Measurements from ENCODE around the gene MDGA2.

The MDGA2 gene

GRCh38 chr14:47485421-47485820, 190.0 kb downstream of the MDGA2 start:
- no peak for DNase-seq (ENCODE audit: low spot score)

GRCh38 chr14:47483449-47483848, 192.0 kb downstream of the MDGA2 start:
- DNase-seq (ENCODE audit: low spot score), result no peak

GRCh38 chr14:47471075-47471474, 204.3 kb downstream of the MDGA2 start:
- no peak for DNase-seq (ENCODE audit: low spot score)

- DNase-seq (ENCODE audit: low spot score), result no peak
These were observed 208.5 kb downstream of the MDGA2 start for GRCh38 chr14:47466916-47467315.

- DNase-seq (ENCODE audit: low spot score), result no peak
These were observed 221.4 kb downstream of the MDGA2 start for GRCh38 chr14:47454025-47454424.

- DNase-seq (ENCODE audit: low spot score), result no peak
These were observed 228.3 kb downstream of the MDGA2 start for GRCh38 chr14:47447076-47447475.

- no peak for DNase-seq (ENCODE audit: low spot score)
These were observed 233.2 kb downstream of the MDGA2 start for GRCh38 chr14:47442211-47442610.

GRCh38 chr14:47439953-47440352, 235.5 kb downstream of the MDGA2 start:
- no peak for DNase-seq (ENCODE audit: low spot score)

GRCh38 chr14:47438650-47439140, 236.7 kb downstream of the MDGA2 start:
- DNase-seq (ENCODE audit: low spot score), result peak; percentile 71

GRCh38 chr14:47435331-47435965, 240.0 kb downstream of the MDGA2 start:
- no peak for DNase-seq (ENCODE audit: low spot score)

GRCh38 chr14:47427629-47428028, 247.8 kb downstream of the MDGA2 start:
- no peak for DNase-seq (ENCODE audit: low spot score)

- DNase-seq (ENCODE audit: low spot score), result no peak
These were observed 250.1 kb downstream of the MDGA2 start for GRCh38 chr14:47425302-47425701.

GRCh38 chr14:47422191-47422590, 253.2 kb downstream of the MDGA2 start:
- no peak for DNase-seq (ENCODE audit: low spot score)

- no peak for DNase-seq (ENCODE audit: low spot score)
These were observed 263.9 kb downstream of the MDGA2 start for GRCh38 chr14:47411523-47411922.

- no peak for DNase-seq (ENCODE audit: low spot score)
These were observed 283.1 kb downstream of the MDGA2 start for GRCh38 chr14:47392326-47392725.

GRCh38 chr14:47390831-47391504, 284.4 kb downstream of the MDGA2 start:
- no peak for DNase-seq (ENCODE audit: low spot score)

GRCh38 chr14:47389535-47389934, 285.9 kb downstream of the MDGA2 start:
- no peak for DNase-seq (ENCODE audit: low spot score)

GRCh38 chr14:47366006-47366405, 309.4 kb downstream of the MDGA2 start:
- no peak for DNase-seq (ENCODE audit: low spot score)

- peak; percentile 88 for DNase-seq (ENCODE audit: low spot score)
These were observed 310.2 kb downstream of the MDGA2 start for GRCh38 chr14:47365233-47365632.

- DNase-seq (ENCODE audit: low spot score), result no peak
These were observed 322.2 kb downstream of the MDGA2 start for GRCh38 chr14:47353186-47353585.

- no peak for DNase-seq (ENCODE audit: low spot score)
These were observed 328.6 kb downstream of the MDGA2 start for GRCh38 chr14:47346849-47347248.

GRCh38 chr14:47345016-47345415, 330.4 kb downstream of the MDGA2 start:
- no peak for DNase-seq (ENCODE audit: low spot score)

- no peak for DNase-seq (ENCODE audit: low spot score)
These were observed 342.5 kb downstream of the MDGA2 start for GRCh38 chr14:47332939-47333338.

- DNase-seq (ENCODE audit: low spot score), result peak; percentile 43
These were observed 343.3 kb downstream of the MDGA2 start for GRCh38 chr14:47332106-47332505.

All from putamen (tissue), 1 donor.